Vagina (tissue), 2 donors: ENCODE data around the gene OR10H5. TPM values are rescaled to one million over a fixed set of nuclear protein-coding genes. Genes with fewer than 3 reads are reported as not detected.
"Not testable (repeated sequence)": the region's sequence is repeated elsewhere in the genome, so short reads cannot be mapped to it uniquely, and the experiment has no call there.

Experiments
- DNase-seq, 2 donors: peaks; one replicate each; pipeline ENCODE4 v3.0.0-alpha.2; 2017; ENCODE audit errors: extremely low spot score in 2 of 2
- H3K27ac ChIP-seq: fragments of 200-600 bp; sonication (generic); one replicate; pipeline ENCODE4 v1.5.1; 2019
- H3K27me3 ChIP-seq: fragments of 200-600 bp; sonication (generic); one replicate; pipeline ENCODE4 v1.5.1; 2019
- H3K36me3 ChIP-seq, 2 donors: fragments of 200-600 bp; sonication (generic); one replicate each; pipeline ENCODE4 v1.5.1; 2017 to 2019
- H3K4me1 ChIP-seq: fragments of 200-600 bp; sonication (generic); one replicate; pipeline ENCODE4 v1.5.1; 2019
- H3K4me3 ChIP-seq, 2 donors: fragments of 200-600 bp; sonication (generic); 1 replicate in 1 of 2; 2 replicates in 1 of 2; pipeline ENCODE4 v1.5.1; 2016 to 2019
- H3K9me3 ChIP-seq: fragments of 200-600 bp; sonication (generic); one replicate; pipeline ENCODE4 v1.5.1; 2019
- POLR2A ChIP-seq, 2 donors: fragments of 450-650 bp; IDR thresholded peaks; one replicate each; pipeline ENCODE4 v1.6.1; 2017; ENCODE audit warnings: antibody characterized with exemption in 2 of 2, mild to moderate bottlenecking in 2 of 2, moderate library complexity in 2 of 2
- POLR2AphosphoS5 ChIP-seq, 2 donors: sonication (generic); formaldehyde crosslinking; IDR thresholded peaks; one replicate each; pipeline ENCODE4 v1.9.0; 2017; ENCODE audit warnings: antibody characterized with exemption in 2 of 2, mild to moderate bottlenecking in 2 of 2, low read depth in 1 of 2; ENCODE audit not compliant: insufficient read depth in 1 of 2
- intact Hi-C: fragments of 100-400 bp; cut with DNase I; formaldehyde crosslinking; loops from one replicate; pipeline ENCODE4 v1.15.1; 2023
- total RNA-seq: library from RNA; depleted of rRNA; stranded (reverse); fragments of >200 nt; gene quantifications from one replicate; pipeline ENCODE4 v1.2.3, GENCODE V29; 2016
- TF ChIP-seq, protein P1 (sequence below), 3 experiments: fragments of 450-650 bp in 2 of 3; fragments of 200-600 bp in 1 of 3; sonication (generic) in 1 of 3; IDR thresholded peaks; one replicate each; pipeline ENCODE4 v1.5.1; 2017 to 2019; ENCODE audit warnings: antibody characterized with exemption in 3 of 3, mild to moderate bottlenecking in 2 of 3, moderate library complexity in 2 of 3

Gene OR10H5
- total RNA-seq, 1 donor from 2014 or later = not detected

DNA sequence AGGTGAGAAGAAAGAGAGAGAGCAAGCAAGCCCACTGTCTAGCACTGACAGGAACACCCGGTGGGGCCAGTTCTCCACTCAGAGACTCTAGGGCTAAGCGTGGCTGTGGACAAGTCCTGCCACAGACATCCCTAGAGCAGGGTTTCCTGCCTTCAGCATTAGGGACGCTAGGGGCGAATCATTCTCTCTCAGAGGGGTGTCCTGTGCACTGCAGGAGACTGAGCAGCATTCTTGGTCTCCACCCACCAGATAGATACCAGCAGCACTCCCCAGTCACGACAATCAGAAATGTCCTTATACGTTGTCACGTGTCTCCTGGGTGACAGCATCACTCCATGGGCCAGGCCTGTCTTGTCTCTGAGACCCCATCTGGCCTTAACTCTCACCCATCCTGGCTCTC is 26.5 kb downstream of the OR10H5 start:
- no peak for TF ChIP-seq POLR2AphosphoS5 (IDR thresholded peaks at IDR 0.05; ENCODE audit: insufficient read depth in 1 of 2, low read depth in 1 of 2)
- TF ChIP-seq, protein P1, sequence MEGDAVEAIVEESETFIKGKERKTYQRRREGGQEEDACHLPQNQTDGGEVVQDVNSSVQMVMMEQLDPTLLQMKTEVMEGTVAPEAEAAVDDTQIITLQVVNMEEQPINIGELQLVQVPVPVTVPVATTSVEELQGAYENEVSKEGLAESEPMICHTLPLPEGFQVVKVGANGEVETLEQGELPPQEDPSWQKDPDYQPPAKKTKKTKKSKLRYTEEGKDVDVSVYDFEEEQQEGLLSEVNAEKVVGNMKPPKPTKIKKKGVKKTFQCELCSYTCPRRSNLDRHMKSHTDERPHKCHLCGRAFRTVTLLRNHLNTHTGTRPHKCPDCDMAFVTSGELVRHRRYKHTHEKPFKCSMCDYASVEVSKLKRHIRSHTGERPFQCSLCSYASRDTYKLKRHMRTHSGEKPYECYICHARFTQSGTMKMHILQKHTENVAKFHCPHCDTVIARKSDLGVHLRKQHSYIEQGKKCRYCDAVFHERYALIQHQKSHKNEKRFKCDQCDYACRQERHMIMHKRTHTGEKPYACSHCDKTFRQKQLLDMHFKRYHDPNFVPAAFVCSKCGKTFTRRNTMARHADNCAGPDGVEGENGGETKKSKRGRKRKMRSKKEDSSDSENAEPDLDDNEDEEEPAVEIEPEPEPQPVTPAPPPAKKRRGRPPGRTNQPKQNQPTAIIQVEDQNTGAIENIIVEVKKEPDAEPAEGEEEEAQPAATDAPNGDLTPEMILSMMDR (IDR thresholded peaks at IDR 0.05) = no peak
- TF ChIP-seq POLR2A (IDR thresholded peaks at IDR 0.05) = no peak
- no peak overlapping the region for H3K4me3 ChIP-seq
- H3K27ac ChIP-seq = no peak overlapping the region
- no peak for DNase-seq
- intact Hi-C loops = no loop called here
- H3K9me3 ChIP-seq = no peaks in the 10 kb centered on the region
- no peaks in the 10 kb centered on the region for H3K36me3 ChIP-seq
- no peaks in the 10 kb centered on the region for H3K4me1 ChIP-seq
- no peaks in the 10 kb centered on the region for H3K27me3 ChIP-seq

DNA sequence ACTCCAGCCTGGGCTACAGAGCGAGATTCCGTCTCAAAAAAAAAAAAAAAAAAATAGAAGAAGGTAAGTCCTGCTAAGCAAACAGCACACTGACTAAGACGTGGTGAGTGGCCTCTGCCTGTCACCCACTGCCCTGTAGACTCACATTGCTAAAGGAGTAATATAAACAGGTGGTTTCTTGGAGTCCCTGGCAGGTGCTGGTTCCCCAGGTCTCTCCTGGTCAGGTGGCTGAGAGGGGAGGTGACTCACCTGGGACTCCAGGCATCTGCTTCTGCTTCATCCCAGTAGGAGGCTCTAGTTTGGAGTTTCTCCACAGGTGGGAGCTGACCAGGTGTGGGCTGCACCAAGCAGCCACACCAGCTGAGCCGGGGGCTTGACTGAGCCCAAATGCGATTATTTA is 27.8 kb downstream of the OR10H5 start, which contains the start of gene OR10H1:
TSS of gene OR10H1 (minus strand) at position 359 of the 400 bp plus-strand sequence. CDS start 7,627 bp downstream, outside the sequence.
- no peak for TF ChIP-seq POLR2AphosphoS5 (IDR thresholded peaks at IDR 0.05; ENCODE audit: insufficient read depth in 1 of 2, low read depth in 1 of 2)
- no peak for TF ChIP-seq POLR2A (IDR thresholded peaks at IDR 0.05)
- TF ChIP-seq, protein P1 (IDR thresholded peaks at IDR 0.05) = no peak
- no peak for DNase-seq
- H3K27me3 ChIP-seq = no peaks in the 10 kb centered on the region
- intact Hi-C loops = no loop called here
- no peaks in the 10 kb centered on the region for H3K36me3 ChIP-seq
- H3K27ac ChIP-seq = no peak within 1 kb of the TSS
- no peaks in the 10 kb centered on the region for H3K4me1 ChIP-seq
- no peaks in the 10 kb centered on the region for H3K9me3 ChIP-seq
- no peak within 1 kb of the TSS for H3K4me3 ChIP-seq

DNA sequence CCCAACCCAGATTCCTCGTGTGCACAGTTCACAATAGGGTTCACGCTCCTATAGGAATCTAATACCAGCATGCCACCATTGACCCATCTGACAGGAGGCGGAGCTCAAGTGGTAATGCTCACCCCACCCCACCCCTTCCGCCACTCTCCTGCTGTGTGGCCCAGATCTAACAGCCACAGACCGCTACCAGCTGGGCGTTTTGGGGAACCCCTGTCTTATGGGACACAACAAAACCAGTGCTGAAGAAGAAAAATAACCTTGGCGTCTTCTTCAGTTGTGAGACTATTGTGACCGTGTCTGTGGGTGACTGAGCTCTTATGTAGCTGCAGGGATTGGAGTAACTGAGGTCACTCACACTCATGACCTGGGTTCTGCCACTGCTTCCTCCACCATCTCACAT is 33.2 kb downstream of the OR10H5 start:
- no peaks in the 10 kb centered on the region for H3K36me3 ChIP-seq

DNA sequence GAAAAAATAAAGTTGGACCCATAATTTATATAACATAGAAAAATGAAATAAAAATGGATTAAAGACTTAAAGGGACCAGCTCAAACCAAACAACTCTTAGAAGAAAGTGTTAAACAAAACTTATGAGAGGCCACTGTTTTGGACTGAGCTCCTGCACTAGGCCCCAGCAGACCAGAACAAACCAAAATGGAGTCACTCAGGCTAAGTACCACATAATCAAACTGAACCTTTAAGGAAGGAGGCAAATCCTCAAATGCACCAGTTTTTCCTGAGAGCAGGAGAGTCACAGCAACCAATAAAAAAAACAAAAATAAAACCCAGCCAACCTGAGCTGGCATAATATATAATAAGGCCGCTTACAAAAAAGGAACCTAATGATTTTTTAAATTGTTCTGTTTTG is 38.3 kb downstream of the OR10H5 start:
- no peaks in the 10 kb centered on the region for H3K9me3 ChIP-seq
- no peaks in the 10 kb centered on the region for H3K36me3 ChIP-seq
- no peak overlapping the region for H3K4me3 ChIP-seq
- no peak overlapping the region for H3K27ac ChIP-seq
- no peak for TF ChIP-seq POLR2A (IDR thresholded peaks at IDR 0.05)
- no peak for TF ChIP-seq POLR2AphosphoS5 (IDR thresholded peaks at IDR 0.05; ENCODE audit: insufficient read depth in 1 of 2, low read depth in 1 of 2)
- TF ChIP-seq, protein P1 (IDR thresholded peaks at IDR 0.05) = no peak
- no peaks in the 10 kb centered on the region for H3K27me3 ChIP-seq
- DNase-seq = no peak
- intact Hi-C loops = no loop called here
- no peaks in the 10 kb centered on the region for H3K4me1 ChIP-seq

More for the DNA sequence above, 33.2 kb downstream of the OR10H5 start:
- Histone ChIP-seq H3K4me3 (no peak overlapping the region), H3K27ac (no peak overlapping the region), H3K9me3 (no peaks in the 10 kb centered on the region), H3K4me1 (no peaks in the 10 kb centered on the region), H3K27me3 (no peaks in the 10 kb centered on the region)
- no peak for DNase-seq
- TF ChIP-seq POLR2AphosphoS5 (IDR thresholded peaks at IDR 0.05; ENCODE audit: insufficient read depth in 1 of 2, low read depth in 1 of 2) = no peak
- TF ChIP-seq, protein P1 (IDR thresholded peaks at IDR 0.05) = no peak
- intact Hi-C loops = no loop called here

DNA sequence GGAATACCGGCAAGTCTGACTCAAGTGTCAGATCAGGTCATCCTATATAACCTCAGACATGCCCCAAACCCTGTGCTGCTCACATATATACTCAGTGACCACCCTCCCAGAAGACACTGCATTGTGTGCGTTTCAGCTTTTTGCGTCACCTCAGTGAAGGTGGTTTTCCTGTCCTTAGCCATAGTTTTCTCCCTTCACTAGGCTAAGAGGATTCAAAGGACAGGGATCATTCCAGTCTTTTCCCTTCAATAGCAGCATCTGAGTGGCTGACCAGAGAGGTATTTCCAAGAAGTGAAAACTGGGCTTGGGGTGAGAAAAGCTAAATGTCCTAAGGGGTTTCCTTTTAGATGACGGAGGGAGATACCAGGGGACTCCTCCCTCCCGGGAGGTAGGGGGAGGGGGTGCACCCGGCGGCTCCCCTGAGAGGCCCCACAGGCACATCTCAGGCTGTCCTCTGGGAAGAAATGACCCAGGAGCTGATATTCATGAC is 40.7 kb downstream of the OR10H5 start:
- TF ChIP-seq, protein P1 (IDR thresholded peaks at IDR 0.05) = no peak
- TF ChIP-seq POLR2A (IDR thresholded peaks at IDR 0.05) = no peak
- TF ChIP-seq POLR2AphosphoS5 (IDR thresholded peaks at IDR 0.05; ENCODE audit: insufficient read depth in 1 of 2, low read depth in 1 of 2) = no peak
- Histone ChIP-seq H3K9me3 (no peaks in the 10 kb centered on the region), H3K36me3 (no peaks in the 10 kb centered on the region), H3K27ac (no peak overlapping the region), H3K27me3 (no peaks in the 10 kb centered on the region), H3K4me1 (no peaks in the 10 kb centered on the region), H3K4me3 (no peak overlapping the region)
- no peak for DNase-seq
- intact Hi-C loops = no loop called here

DNA sequence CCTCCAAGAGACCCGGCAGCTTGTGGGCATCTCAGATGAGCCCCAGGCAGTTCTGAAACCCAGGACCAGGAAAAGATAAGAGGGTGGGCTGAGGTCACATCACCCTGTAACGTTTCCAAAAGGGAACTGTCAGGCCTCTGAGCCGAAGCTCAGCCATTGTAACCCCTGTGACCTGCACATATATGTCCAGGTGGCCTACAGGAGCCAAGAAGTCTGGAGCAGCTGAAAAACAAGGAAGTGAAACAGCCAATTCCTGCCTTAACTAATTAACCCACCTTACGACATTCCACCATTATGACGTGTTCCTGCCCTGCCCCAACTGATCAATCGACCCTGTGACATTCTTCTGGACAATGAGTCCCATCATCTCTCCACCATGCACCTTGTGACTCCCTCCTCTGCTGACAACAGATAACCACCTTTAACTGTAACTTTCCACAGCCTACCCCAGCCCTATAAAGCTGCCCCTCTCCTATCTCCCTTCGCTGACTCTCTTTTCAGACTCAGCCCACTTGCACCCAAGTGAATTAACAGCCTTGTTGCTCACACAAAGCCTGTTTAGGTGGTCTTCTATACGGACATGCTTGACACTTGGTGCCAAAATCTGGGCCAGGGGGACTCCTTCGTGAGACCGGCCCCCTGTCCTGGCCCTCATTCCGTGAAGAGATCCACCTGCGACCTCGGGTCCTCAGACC is 41.3 kb downstream of the OR10H5 start:
- DNase-seq, H3K9me3 ChIP-seq, H3K4me1 ChIP-seq, intact Hi-C loops, H3K27me3 ChIP-seq, H3K36me3 ChIP-seq, H3K4me3 ChIP-seq, H3K27ac ChIP-seq: not testable (repeated sequence)
